Endothelial cell of umbilical vein (primary cell): Measurements from ENCODE around the gene HDDC2.

Experiments used
- FOS ChIP-seq: IDR thresholded peaks from 2 replicates; pipeline ENCODE4 v1.6.1; 2011; ENCODE audit warnings: mild to moderate bottlenecking, low read length, moderate library complexity, borderline replicate concordance; ENCODE audit not compliant: insufficient read depth
- GATA2 ChIP-seq: IDR thresholded peaks from 2 replicates; pipeline ENCODE4 v1.7.0; 2011; ENCODE audit warnings: low read depth, mild to moderate bottlenecking, moderate library complexity, mixed read lengths, low read length; ENCODE audit not compliant: insufficient read length, insufficient read depth
- JUN ChIP-seq: IDR thresholded peaks from 2 replicates; pipeline ENCODE4 v1.6.1; 2011; ENCODE audit warnings: borderline replicate concordance, low read depth; ENCODE audit not compliant: insufficient read length, insufficient read depth
- POLR2A ChIP-seq: IDR thresholded peaks from 2 replicates; pipeline ENCODE4 v1.6.1; 2012; ENCODE audit warnings: low read depth, mild to moderate bottlenecking, control low read depth, low read length
- POLR2AphosphoS5 ChIP-seq: IDR thresholded peaks from 2 replicates; pipeline ENCODE4 v1.6.1; 2012; ENCODE audit warnings: low read depth, mild to moderate bottlenecking, control low read depth, low read length, moderate library complexity; ENCODE audit not compliant: insufficient read depth
- TF ChIP-seq, protein P1 (sequence below): IDR thresholded peaks from 2 replicates; pipeline ENCODE4 v1.6.1; 2011; ENCODE audit not compliant: insufficient read depth, insufficient read length
- TF ChIP-seq, protein P2 (sequence below), 2 donors: IDR thresholded peaks; 1 replicate in 1 of 2; 2 replicates in 1 of 2; pipeline ENCODE4 v1.5.1; 2011; ENCODE audit warnings: low read length in 2 of 2, mild to moderate bottlenecking in 2 of 2, moderate library complexity in 2 of 2, control low read depth in 1 of 2, inconsistent platforms in 1 of 2, low read depth in 1 of 2; ENCODE audit not compliant: insufficient read depth in 1 of 2; ENCODE audit errors: extremely low read depth in 1 of 2

DNA sequence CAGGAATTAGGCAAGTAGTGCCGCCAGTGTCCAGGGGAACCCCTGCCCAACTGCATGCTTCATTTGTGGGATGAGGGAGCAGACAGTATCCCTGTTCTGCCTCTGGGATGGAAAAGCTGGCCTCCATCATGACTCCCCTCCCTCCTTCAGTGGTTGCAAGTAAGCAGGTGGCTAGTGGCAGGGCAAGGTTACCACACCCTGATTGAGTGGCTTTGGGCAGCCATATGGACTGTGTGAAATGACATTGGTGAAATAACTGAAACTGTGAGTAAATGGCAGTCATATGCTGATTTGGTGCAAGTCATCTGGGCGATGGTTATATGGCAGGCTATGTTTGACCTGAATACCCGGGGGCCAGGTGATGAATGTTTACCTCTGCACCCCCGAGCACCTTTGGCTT is 33.0 kb downstream of the HDDC2 start:
- TF ChIP-seq GATA2 = no peak
- TF ChIP-seq, protein P1, sequence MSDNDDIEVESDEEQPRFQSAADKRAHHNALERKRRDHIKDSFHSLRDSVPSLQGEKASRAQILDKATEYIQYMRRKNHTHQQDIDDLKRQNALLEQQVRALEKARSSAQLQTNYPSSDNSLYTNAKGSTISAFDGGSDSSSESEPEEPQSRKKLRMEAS = no peak
- TF ChIP-seq, protein P2, sequence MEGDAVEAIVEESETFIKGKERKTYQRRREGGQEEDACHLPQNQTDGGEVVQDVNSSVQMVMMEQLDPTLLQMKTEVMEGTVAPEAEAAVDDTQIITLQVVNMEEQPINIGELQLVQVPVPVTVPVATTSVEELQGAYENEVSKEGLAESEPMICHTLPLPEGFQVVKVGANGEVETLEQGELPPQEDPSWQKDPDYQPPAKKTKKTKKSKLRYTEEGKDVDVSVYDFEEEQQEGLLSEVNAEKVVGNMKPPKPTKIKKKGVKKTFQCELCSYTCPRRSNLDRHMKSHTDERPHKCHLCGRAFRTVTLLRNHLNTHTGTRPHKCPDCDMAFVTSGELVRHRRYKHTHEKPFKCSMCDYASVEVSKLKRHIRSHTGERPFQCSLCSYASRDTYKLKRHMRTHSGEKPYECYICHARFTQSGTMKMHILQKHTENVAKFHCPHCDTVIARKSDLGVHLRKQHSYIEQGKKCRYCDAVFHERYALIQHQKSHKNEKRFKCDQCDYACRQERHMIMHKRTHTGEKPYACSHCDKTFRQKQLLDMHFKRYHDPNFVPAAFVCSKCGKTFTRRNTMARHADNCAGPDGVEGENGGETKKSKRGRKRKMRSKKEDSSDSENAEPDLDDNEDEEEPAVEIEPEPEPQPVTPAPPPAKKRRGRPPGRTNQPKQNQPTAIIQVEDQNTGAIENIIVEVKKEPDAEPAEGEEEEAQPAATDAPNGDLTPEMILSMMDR (IDR thresholded peaks at IDR 0.05; ENCODE audit: extremely low read depth in 1 of 2, insufficient read depth in 1 of 2, low read depth in 1 of 2, low read length in 2 of 2) = no peak
- no peak for TF ChIP-seq POLR2A
- no peak for TF ChIP-seq POLR2AphosphoS5
- no peak for TF ChIP-seq JUN
- no peak for TF ChIP-seq FOS
